GM10248 (cell line): Measurements from ENCODE around the gene IRF3.

Experiments used
- CTCF ChIA-PET: fragments of 300-600 bp; sonication (Branson Sonifier 250); formaldehyde crosslinking; extraction: SDS; loops from one replicate; lab custom pipeline; 2021; ENCODE audit warnings: antibody characterized with exemption; lab: Yijun Ruan, JAX
- POLR2A ChIA-PET: fragments of 350-650 bp; sonication (Branson Sonifier 250); formaldehyde crosslinking; extraction: SDS; loops from one replicate; lab custom pipeline; 2020; ENCODE audit warnings: antibody characterized with exemption; lab: Yijun Ruan, JAX
- DNase-seq: peaks from one replicate; pipeline ENCODE4 v3.0.0; 2012; ENCODE audit errors: extremely low spot score
- TF ChIP-seq, protein P1 (sequence below): IDR thresholded peaks from 2 replicates; pipeline ENCODE4 v1.5.1; 2012; ENCODE audit warnings: mild to moderate bottlenecking, low read depth; ENCODE audit errors: extremely low read depth, missing control alignments, control extremely low read depth

The IRF3 gene

DNA sequence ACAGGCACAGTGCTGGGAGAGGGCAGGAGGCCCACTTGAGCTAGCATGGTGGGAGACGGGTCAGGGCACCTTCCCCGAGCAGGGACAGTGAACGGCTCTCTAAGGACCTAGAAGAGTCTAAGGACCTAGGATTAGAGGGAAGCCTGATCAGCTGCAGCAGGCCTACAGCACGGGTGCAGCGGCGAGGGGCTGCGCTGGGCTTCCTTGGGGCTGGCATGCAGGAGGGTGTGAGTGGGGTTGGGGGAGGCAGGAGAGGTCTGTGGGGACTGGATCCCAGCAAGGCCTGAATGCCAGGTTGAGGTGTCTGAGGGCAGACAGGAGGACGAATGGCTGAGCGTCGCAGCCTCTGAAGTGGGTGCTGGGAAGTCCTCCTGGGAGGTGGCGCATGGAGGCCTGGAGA lies 20.1 kb downstream of the IRF3 start:
- TF ChIP-seq, protein P1, sequence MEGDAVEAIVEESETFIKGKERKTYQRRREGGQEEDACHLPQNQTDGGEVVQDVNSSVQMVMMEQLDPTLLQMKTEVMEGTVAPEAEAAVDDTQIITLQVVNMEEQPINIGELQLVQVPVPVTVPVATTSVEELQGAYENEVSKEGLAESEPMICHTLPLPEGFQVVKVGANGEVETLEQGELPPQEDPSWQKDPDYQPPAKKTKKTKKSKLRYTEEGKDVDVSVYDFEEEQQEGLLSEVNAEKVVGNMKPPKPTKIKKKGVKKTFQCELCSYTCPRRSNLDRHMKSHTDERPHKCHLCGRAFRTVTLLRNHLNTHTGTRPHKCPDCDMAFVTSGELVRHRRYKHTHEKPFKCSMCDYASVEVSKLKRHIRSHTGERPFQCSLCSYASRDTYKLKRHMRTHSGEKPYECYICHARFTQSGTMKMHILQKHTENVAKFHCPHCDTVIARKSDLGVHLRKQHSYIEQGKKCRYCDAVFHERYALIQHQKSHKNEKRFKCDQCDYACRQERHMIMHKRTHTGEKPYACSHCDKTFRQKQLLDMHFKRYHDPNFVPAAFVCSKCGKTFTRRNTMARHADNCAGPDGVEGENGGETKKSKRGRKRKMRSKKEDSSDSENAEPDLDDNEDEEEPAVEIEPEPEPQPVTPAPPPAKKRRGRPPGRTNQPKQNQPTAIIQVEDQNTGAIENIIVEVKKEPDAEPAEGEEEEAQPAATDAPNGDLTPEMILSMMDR = no peak
- DNase-seq = no peak

DNA sequence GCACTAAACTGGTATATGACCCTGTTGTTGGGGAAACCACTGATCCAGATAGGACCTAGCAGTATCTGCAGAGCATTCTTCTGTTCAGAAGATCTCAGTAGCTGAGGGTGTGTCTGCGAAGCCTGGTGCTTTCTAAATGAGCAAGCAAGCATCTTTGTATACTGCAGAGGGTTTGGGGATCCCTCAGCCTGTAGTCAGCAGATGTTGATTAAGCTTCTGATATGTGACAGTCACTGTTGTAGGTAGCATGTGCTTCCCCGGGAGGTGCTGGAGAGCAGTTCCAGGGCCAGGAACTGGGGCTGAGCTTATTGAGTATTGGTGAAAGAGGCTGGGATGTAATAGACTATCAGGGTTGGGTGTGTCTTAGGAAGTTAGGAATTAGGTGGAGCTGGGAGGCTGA lies 22.2 kb downstream of the IRF3 start:
- DNase-seq = no peak
- POLR2A ChIA-PET = interaction anchor here (0.8 to 1.1 kb wide), 2 partner anchors 32 to 285 kb away, joined by 3 read pairs; partner anchors contain the start of genes ATF5 and NUP62
- CTCF ChIA-PET = interaction anchor here (0.6 to 4.8 kb wide), 6 partner anchors 12 to 97 kb away, joined by 3 to 48 read pairs (median 4); partner anchors contain the start of genes BCL2L12 and IRF3
- TF ChIP-seq, protein P1 = no peak

More for the DNA sequence above, 20.1 kb downstream of the IRF3 start:
- ChIA-PET CTCF (interaction anchor here (0.8 to 1.4 kb wide), 2 partner anchors 10 to 30 kb away, joined by 3 to 4 read pairs; no protein-coding TSS in a partner anchor), POLR2A (no interaction called here)

DNA sequence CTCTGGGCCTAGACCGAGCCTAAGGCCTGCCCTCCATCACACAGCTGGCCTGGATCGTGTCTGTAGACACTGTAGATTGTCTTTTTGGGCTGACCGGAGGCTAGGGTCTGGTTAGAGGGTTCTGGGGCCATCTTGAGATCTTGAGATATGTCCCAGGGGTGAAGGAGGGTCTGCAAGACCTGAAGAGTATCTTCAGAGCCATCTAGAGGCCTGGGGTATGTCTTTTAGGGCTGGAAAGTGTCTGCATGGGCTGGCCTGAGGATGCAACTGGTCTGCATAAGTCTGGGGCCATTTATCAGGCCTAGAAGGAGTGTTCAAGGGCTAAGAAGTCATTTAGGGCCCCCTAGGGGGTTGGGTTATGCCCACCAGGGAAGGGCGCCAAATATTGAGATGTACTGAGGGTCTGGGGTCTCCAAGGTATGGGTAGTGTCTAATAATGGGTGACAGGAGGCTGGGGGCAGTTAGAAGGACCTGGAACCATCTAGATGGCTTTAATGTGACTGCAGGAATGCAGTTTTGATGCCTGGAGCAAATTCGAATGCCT lies 23.1 kb downstream of the IRF3 start:
- DNase-seq = no peak
- ChIA-PET CTCF (interaction anchor here (1.1 to 4.8 kb wide), 5 partner anchors 13 to 72 kb away, joined by 3 to 48 read pairs (median 5); no protein-coding TSS in a partner anchor), POLR2A (interaction anchor here (0.8 to 3.1 kb wide), 8 partner anchors 22 to 286 kb away, joined by 3 to 29 read pairs (median 3); partner anchors contain the start of genes ATF5, BCL2L12, IRF3 and NOSIP)
- TF ChIP-seq, protein P1 = no peak

- DNase-seq = peak; percentile 97
- CTCF ChIA-PET = interaction anchor here (1.1 to 4.8 kb wide), 3 partner anchors 13 to 32 kb away, joined by 3 to 48 read pairs (median 7); no protein-coding TSS in a partner anchor
- TF ChIP-seq, protein P1 = no peak
- POLR2A ChIA-PET = interaction anchor here (0.5 to 3.1 kb wide), 10 partner anchors 23 to 146 kb away, joined by 3 to 29 read pairs (median 3); partner anchors contain the start of genes AP2A1, BCL2L12, IRF3 and NOSIP
These were observed 23.8 kb downstream of the IRF3 start, which contains the start of gene SCAF1 for GRCh38 chr19:49641688-49642491. TSS of gene SCAF1 (plus strand) at chr19:49642209. CDS start at chr19:49645027, 2,818 bp downstream.

- TF ChIP-seq, protein P1 = no peak
- ChIA-PET CTCF (interaction anchor here (0.9 to 4.8 kb wide), 9 partner anchors 16 to 93 kb away, joined by 3 to 48 read pairs (median 3); partner anchors contain the start of genes BCL2L12 and IRF3), POLR2A (interaction anchor here (0.6 to 3.1 kb wide), 13 partner anchors 14 to 1031 kb away, joined by 3 to 29 read pairs (median 4); partner anchors contain the start of genes BCL2L12, IRF3, KCNC3 and NOSIP)
- DNase-seq = peak; percentile 98
These were observed 25.4 kb downstream of the IRF3 start, which contains the start of gene RRAS for GRCh38 chr19:49640113-49640898. TSS of gene RRAS (minus strand) at chr19:49640143. CDS start at chr19:49640098, 45 bp downstream.
